ENCODE data around the gene CTIF.

Gene CTIF

DNA sequence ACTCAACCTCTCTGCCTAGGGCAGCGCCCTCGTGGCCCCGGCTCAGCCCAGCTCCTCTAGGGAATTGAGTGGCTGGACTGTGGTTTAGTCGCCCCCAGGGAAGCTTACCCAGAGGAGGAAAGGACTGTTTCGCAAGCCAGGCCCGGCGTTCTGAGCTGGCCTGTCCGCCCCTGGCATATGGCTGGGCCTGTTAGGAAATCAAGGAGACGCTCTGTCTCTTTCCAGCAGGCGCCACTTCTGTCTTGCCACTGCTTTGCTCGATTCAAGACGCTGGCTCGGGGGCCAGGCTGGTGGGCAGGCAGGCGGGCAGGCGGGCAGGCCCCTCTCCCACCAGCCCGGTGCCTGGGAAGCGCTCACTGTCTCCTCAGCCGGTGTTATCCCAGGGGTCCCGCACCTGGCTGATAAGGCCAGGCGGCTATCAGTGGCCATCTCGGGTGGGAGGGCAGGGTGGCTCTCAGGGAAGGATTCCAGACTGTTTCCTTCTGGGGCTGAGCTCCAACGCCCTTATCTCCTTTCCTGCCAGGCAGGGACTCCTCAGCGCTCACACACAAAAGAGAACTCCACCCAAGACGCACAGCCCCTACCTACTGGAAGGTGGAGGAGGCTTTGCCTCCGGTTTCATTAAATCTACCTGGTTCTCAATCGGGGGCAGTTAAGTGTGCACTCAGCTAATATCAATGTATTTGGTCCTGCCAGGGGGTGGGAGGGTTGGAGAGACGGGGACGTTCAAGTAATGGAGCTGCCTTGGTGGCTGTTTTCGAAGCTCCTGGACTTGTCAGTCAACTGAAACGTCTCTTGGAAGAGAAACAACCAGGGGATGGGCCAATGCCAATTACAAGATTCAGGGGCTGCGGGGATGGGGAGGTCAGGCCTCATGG, 302.8 kb downstream of the CTIF start:
- no peak for DNase-seq

DNA sequence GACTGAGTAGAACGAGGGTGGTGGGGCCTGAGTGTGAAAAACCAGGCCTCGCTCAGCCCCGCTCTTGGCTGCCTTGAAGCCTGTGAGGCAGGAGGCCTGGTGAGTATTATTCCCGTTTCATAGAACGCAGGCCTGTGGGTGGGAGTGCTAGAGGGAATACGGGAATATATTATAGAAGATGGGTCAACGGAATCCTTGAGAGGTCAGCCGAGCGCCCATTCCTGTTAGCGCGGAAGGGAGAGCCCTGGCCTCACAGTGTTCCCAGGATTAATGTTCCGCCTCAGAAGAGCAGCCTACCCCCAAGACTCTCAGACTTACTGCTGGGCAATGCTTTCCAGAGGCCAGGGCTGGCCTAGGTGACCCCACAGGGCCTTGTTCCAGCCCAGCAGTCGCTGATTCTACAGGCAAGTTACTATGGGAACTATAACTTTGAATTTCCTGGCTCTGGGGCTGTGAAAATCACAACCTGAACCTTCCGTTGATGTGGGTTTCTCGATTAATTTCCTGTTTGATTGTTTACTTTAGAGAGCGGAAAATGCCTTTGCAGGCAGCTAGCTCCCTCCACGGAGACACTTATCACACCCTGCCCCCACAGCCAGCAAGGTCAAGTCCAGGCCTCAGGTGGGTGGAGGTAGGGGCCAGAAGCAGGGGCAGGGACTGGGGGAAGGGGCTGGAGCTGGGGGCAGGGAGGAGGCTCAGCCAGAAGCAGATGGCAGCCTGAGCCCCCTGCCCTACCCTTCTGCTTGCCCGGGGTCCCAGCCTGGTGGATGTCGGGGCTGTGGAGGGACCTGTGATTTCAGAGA, 303.6 kb downstream of the CTIF start:
- no peak for DNase-seq

DNA sequence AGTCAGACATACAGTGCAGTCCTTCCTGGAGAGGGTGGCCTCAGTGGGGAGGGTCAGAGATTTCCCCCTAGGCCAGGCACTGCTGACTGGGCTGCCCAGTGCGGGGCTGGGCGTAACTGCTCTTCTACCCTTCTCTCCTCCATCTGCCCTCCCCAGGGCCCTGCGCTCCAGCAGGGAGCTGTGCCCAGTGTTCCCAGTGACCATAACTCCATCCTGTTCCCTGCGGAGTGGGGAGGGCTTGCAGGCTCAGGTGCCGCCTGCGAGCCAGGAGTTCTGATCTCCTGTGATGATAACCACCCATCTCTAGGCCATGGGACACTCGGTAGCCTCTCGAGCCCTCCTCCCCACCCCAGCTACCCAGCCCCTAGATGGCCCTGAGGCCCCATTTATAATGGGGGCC, 304.3 kb downstream of the CTIF start:
- no peak for DNase-seq

DNA sequence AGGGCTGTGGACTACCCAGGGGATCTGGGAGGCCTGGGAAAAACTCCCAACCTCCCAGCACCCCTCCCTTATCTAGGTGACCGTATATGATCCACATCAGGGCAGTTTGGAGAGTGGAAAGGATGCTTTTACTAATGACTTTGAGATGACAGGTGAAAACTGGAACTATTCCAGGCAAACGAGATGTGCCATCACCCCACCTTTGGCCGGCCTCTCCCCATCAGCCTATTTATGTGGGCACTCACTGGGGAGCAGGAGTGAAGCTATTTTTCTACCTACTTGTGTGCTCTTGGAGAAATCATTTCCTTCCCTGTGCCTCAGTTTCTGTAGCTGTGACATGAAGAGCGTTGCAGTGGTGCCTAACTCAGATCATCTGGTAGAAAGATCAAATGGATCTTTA, 304.8 kb downstream of the CTIF start:
- DNase-seq = no peak

DNA sequence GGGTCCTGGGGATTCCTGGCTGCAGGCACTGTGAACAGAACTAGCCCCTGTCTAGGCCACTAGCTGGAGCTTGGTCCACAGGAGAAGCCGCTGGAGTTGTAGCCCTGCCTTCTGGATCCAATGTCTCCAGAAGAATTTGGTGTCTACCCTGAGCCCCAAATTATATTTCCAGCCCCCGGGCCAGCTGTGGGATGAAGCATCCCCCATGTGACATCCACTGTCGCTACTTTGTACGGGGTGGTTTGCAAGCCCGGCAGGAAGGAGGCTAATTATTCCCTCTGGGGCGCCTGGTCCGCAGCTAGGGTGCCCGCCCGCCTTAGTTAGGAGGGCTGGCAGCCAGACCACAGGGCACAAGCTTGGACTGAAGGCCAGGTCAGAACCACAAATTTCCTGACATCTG, 305.4 kb downstream of the CTIF start:
- no peak for DNase-seq

DNA sequence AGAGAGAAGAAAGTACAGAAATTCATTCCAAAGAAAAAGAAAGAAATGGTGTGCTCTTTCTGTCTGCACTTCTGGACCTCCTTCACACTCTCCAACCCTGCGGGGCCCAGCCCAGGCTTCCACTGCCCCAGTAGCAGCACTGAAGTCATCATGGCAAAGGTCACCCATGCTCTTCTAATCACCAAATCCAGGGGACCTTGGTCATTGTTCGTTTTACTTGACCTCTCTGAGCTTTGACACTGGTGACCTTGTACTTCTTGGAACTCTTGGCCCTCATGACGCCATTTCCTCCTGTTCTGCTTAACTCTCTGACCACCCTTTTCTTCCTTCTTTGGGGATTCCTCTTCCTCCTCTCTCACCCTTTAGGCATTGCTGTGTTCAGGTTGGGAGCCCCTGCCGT, 306.3 kb downstream of the CTIF start:
- no peak for DNase-seq

DNA sequence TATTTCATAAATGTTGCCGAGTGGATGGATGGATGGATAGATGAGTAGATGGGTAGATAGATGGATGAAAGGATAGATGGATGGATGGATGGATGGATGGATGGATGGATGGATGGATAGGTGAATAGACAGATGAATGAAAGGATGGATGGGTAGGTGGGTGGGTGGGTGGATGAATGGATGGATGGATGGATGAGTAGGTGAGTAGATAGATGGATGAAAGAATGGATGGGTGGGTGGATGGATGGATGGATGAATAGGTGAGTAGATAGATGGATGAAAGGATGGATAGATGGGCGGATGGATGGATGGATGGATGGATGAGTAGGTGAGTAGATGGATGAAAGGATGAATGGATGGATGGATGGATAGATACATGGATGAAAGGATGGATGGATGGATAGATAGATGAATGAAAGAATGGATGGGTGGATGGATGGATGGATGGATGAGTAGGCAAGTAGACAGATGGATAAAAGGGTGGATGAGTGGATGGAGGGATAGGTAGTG, 307.6 kb downstream of the CTIF start:
- DNase-seq = no peak

DNA sequence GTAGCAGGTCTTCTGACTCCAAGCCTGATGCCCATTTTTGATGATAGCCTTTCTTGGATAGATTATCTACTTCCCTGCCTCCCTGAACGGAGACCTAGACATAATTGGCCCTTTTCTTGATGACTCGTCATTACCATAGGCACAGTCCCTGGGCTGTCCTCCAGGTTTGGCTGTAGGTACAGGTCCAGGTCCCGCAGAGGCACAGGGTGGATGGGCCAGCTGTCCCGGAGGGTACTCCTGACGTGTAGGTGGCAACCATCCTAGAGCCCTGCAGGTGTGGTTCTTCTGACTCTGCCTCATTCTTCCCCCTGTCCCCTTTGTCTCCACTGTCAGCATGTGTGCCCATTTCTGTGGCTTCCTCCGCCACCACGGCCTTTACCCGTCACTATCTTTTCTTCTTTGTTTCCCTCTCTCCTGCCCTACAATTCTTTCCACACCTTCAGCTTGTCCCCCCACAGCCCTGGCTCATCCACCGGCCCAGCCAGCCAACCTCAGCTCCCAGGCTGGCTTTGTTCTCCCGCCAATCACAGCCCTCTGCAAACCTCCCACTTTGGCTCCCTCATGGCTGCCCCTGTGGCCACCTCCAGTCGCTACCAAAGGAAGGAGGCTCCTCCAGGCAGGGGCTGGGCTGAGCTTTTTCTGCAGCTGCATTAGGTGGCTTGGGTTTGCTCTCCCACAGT, 309.1 kb downstream of the CTIF start:
- no peak for DNase-seq

DNA sequence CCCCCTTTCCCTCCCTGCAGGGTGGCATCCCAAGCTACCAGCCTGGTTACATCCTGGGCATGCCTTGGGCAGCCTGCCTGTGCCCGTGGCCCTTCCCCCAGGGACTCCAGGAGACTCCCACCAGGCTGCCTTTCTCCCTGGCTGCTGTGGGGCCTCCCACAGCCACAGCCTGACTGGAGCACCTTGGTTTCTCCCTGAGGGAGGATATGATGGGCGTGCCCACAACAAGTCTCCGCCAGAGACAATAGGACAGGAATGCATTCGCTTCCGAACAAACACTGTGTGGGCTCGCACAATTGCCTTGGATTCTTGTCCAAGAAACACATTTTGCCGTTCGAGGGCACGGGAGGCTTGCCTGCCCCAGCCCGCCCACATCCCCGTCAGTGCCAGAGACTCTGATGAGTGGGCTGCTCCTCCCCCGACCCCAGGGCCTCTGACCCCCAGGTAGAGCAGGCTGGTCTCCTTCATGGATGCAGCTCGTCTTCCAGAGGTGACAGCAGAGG, 309.9 kb downstream of the CTIF start:
- DNase-seq = no peak

DNA sequence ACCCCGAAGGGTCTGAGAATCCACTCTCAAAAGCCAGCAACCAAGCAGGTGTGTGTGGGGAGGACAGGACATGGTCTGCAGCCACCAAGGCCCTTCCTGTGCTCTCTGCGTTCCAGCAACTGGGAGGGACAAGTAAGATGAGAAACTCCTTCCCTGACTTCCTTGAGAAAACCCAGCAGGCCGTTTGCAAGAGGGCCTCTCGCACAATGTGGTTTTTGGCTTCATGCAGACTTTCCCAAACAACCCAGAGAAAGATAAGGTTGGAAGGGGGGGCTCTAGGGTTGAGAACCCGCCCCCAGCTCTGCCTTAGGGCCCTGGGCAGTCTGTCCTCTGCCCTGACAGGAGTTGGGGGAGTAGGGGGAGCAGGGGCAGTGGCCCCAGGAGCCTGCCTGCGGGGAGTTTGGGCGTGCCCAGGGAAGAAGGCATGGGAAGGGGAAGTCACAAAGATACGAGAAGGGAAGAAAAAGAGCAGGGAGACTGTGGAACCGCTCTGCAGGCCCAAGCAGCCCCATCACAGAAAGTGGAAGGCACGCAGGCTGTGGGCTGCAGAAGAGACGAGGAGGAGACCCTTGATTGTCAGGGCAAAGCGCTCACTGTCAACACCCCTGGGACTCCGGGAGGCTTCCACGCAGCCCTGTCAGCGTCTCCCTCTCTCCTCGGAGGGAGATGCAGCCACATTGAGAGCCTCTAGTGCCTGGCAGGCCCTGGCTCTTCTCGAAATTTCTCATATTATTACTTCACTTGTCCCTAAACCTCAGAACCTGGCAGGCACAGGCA, 312.2 kb downstream of the CTIF start:
- no peak for DNase-seq

DNA sequence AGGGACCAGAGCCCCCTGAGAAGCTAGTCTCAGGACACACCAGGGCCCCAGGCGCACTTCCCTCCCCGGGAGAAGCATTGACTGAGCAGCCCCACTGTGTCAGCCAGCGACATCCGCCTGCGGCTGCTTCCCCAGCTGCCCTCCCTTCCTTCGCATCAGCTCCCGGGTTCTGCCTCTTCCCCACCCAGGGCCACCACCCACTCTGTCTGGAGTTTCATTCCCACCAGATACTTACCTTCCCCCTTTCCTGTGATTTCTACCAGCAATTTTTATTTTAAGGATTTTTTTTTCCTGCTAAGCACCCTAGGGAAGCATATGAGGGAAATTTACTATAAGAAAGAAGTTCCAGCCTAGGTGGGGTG, 312.7 kb downstream of the CTIF start:
- DNase-seq = no peak

DNA sequence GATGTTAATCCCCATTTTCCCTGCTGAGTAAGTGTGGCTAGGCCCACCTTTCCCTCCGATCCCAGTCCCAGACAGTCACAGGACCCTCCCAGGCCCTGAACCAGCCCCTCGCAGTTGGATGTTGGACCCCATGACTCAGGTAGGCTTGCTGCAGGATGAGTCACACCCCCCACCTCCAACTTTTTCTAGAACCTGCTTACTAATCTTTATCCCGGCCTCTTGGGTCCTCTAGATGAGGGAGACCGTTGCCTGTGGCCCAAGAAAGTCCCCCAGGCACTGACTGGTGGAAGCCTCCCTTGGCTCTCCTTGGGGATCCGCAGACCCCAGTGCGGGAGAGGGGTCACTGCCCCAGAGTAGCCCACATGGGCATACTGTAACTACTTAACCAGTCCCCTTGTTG, 313.5 kb downstream of the CTIF start:
- DNase-seq = no peak

DNA sequence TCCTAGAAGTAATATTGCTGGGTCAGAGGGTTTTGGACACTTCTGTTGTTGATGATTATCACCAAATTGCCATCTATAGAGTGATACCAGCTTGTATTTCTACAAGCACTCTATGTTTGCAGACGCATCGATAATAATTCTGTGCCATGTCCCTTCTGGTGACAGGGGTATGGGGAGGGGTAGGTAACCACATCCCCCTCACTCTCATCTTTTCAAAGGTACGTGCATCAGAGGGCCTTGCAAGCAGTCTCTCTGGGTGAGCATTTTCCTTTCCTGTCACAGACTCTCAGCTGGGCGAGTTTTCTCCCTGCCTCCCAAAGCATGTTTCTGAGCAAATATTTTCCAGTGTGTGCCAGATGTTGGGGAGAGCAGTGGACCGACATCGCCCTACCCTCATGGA, 314.0 kb downstream of the CTIF start:
- DNase-seq = no peak

DNA sequence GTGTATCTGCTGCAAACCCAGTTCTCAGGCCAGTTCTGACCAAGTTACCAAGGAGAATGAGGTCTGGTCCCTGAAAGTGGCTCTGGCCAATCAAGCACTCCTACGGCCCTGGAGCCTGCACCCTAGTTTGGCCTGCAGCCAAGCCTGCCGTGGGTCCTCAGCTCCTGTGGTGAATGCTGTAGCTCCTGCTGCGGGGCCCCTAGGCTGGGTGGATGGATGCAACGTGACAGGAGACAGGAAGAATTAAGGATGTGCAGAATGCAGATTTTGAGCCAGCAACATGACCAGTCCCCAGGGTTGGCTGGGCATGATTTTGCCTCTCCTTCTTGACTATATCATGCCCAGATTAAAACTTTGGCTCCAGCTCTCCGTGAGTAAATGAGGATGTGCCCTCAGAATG, 314.8 kb downstream of the CTIF start:
- peak; percentile 45 for DNase-seq

DNA sequence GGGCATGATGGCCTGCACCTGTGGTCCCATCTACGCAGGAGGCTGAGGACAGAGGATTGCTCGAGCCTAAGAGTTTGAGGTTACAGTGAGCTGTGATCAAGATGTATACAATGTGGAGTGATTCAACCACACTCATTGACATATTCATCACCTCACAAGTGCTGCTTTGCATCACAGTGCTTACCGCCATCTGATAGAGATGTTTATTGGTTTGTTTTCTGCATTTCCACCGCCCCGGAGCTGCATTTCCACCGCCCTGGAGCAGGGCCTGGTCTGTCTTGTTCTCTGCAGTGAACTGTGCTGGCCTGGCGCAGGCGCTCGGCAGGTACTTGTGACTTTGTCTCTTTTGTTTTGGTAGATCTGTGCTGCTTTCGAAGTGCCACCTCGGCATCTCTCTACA, 315.9 kb downstream of the CTIF start:
- DNase-seq = no peak

DNA sequence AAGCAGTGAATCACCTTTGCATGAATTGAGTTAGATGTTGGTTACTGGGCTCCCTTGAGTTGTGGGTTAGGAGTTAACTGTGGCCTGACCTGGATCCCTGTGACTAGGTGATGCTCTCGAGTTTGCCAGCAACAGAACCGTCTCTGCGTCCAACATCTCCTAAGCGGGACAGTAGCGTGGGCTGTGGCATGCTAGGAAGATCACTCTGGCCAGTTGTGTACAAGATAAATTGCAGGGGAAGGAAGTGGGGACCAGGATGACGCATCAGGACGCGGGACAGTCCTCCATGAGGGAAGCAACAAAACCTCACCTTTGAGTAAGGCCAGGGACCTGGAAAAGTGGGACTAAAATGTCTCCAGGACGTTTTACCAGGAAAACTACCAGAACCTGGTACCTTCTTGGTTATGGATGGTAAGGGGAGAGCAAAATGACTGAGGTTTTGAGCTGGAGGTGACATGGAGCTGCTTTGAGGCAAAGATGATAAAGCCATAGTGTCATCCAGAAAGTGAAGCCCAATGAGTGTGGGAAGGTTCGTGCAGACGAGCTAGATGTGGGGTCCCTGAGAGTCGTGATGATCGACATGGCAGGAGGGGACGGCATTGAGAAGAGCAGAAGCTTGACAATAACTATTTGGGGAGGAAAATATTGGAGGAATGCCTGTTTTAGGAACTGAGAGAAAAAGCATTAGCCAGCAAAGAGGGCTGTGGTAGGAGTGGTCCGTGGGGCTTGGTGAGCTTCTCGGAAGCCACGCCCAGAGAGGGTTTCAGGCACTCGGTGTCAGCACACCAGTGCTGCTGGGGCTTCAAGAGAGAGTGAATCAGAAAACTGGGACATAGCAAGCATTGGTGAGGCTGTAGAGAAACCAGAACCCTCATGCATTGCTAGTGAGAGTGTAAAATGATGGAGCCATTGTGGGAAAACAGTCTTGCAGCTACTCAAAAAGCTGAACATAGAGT, 316.9 kb downstream of the CTIF start:
- no peak for DNase-seq

DNA sequence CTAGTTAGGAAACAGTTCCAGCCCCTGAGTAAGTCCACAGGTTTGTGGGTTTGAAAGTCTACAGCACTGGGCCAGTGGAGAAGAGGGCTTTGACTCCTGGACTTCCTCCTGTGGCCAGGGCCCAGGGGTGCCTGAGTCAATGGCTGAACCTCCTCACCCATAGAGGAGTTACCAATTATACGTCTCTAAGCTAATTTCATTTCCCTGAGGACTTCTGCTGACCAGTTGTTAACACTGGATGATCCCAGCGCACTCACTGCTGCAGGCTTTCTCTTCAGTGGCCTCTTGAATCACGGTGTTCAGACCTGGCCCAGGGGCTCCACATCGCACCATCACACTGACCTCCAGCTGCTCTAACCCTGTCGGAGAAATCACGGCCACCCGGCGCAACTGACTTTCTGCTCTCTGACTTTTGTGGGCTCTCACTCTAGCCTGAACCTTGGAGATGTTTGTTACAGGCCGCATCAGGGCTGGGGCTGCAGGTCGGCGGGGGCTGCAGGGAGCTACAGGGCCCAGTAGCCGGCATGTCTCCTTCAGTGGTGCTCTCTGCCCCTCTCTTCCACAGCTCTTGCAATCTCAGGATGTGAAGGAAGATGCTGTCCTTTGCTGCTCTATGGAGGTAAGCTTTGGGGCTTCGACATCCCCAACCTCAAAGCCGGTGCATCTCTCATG, 318.3 kb downstream of the CTIF start:
- no peak for DNase-seq

DNA sequence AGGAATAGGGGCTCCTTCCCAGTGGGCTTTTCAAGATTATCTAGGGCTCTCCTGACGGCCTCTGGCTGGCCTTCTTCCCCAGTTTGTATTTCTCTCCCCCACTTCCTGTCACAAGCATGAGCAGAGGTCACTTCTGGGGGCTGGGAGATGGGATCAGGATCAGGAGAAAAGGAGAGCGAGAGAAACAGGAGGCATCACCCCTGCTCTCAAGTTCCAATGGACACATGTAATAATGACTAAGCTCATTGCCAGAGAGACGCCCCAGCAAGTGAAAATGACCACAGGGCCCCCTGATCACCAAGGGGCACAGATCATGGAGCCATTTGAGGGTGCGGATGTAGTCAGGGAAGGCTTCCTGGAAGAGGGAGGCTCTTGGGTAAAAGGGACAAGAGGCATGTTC, 319.8 kb downstream of the CTIF start:
- DNase-seq = no peak

DNA sequence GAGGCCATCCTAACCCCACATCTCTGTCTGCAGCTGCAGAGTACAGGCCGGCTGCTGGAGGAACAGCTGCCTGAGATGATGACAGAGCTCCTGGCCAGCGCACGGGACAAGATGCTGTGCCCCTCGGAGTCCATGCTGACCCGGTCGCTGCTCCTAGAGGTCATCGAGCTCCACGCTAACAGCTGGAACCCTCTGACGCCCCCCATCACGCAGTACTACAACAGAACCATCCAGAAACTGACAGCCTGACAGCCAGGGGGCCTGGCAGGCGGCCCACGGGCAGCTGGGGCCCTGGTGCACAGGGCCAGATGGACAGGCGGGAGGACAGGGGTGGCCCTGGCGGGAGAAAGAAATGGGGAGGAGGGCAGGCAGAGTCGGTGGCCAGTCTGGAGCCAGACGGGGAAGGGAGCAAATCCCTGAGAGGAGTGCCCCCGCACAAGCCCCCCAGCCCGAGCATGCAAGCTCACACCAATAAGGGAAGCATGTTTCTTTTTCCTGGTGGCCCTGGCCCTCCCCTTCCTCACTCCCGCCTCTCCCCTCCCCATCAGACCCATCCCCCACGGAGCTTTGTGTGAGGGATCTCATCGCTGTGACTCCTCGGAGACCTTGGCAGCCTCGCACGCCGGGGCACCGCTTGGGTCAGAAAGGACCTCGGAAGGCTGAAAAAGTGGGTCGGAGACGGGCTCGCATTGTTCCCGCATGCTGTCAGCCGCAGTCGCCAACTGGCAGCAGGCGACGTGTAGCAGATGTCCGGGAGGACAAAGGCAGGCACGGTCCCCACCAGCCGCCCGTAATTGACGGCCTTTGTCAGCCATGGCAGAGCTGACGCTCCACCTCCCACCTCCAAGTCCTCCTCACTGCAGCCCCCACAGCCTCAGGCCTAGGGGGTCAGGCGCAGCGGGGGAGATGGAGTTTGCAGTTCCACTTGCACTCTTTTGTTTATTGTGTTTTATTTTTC, 320.8 kb downstream of the CTIF start:
- DNase-seq = peak; percentile 88
